ENCODE data around the gene CREB3L2. TPM values are rescaled to one million over a fixed set of nuclear protein-coding genes. Genes with fewer than 3 reads are reported as not detected.

CREB3L2 gene
- total RNA-seq, 1 experiment from 2014 or later: 60.6 TPM

DNA sequence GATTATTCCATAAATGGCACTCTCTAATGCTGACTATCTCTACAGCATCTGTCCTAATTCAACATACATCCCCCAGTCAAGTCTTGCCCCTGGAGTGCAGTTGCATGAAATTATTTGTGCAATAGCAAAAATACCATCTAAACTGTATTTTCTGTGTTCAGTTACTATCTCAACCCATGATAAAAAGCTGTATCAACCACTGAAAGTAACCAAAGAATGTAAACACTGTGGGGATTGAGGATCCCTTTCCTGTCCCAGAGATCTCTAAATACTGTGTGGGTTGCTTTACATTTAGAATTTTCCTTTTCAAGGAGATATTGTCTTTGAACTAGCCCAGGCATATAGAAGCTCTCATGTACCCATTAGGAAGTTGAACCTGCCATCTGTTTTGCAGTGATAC is 131.2 kb downstream of the CREB3L2 start:
- H3K4me3 Mint-ChIP-seq: no peak overlapping the region
- TF ChIP-seq, protein P1, sequence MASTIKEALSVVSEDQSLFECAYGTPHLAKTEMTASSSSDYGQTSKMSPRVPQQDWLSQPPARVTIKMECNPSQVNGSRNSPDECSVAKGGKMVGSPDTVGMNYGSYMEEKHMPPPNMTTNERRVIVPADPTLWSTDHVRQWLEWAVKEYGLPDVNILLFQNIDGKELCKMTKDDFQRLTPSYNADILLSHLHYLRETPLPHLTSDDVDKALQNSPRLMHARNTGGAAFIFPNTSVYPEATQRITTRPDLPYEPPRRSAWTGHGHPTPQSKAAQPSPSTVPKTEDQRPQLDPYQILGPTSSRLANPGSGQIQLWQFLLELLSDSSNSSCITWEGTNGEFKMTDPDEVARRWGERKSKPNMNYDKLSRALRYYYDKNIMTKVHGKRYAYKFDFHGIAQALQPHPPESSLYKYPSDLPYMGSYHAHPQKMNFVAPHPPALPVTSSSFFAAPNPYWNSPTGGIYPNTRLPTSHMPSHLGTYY (CRISPR knock-in tag; IDR thresholded peaks at IDR 0.05): no peak
- TF ChIP-seq, protein P2, sequence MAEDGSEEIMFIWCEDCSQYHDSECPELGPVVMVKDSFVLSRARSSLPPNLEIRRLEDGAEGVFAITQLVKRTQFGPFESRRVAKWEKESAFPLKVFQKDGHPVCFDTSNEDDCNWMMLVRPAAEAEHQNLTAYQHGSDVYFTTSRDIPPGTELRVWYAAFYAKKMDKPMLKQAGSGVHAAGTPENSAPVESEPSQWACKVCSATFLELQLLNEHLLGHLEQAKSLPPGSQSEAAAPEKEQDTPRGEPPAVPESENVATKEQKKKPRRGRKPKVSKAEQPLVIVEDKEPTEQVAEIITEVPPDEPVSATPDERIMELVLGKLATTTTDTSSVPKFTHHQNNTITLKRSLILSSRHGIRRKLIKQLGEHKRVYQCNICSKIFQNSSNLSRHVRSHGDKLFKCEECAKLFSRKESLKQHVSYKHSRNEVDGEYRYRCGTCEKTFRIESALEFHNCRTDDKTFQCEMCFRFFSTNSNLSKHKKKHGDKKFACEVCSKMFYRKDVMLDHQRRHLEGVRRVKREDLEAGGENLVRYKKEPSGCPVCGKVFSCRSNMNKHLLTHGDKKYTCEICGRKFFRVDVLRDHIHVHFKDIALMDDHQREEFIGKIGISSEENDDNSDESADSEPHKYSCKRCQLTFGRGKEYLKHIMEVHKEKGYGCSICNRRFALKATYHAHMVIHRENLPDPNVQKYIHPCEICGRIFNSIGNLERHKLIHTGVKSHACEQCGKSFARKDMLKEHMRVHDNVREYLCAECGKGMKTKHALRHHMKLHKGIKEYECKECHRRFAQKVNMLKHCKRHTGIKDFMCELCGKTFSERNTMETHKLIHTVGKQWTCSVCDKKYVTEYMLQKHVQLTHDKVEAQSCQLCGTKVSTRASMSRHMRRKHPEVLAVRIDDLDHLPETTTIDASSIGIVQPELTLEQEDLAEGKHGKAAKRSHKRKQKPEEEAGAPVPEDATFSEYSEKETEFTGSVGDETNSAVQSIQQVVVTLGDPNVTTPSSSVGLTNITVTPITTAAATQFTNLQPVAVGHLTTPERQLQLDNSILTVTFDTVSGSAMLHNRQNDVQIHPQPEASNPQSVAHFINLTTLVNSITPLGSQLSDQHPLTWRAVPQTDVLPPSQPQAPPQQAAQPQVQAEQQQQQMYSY (CRISPR knock-in tag; IDR thresholded peaks at IDR 0.05): no peak
- no peak for TF ChIP-seq OVOL2 (CRISPR knock-in tag; IDR thresholded peaks at IDR 0.05; ENCODE audit: borderline replicate concordance)
- no peak for TF ChIP-seq ZNF219 (CRISPR knock-in tag; IDR thresholded peaks at IDR 0.05; ENCODE audit: borderline replicate concordance)
- TF ChIP-seq, protein P3, sequence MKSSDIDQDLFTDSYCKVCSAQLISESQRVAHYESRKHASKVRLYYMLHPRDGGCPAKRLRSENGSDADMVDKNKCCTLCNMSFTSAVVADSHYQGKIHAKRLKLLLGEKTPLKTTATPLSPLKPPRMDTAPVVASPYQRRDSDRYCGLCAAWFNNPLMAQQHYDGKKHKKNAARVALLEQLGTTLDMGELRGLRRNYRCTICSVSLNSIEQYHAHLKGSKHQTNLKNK (CRISPR knock-in tag; IDR thresholded peaks at IDR 0.05): no peak
- TF ChIP-seq FOXJ3 (CRISPR knock-in tag; IDR thresholded peaks at IDR 0.05; ENCODE audit: borderline replicate concordance): no peak
- no peak for TF ChIP-seq ZNF232 (CRISPR knock-in tag; IDR thresholded peaks at IDR 0.05)
- no peak for TF ChIP-seq NFE2L1 (CRISPR knock-in tag; IDR thresholded peaks at IDR 0.05)
- TF ChIP-seq, protein P4, sequence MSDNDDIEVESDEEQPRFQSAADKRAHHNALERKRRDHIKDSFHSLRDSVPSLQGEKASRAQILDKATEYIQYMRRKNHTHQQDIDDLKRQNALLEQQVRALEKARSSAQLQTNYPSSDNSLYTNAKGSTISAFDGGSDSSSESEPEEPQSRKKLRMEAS (CRISPR knock-in tag; IDR thresholded peaks at IDR 0.05): no peak
- TF ChIP-seq, protein P5, sequence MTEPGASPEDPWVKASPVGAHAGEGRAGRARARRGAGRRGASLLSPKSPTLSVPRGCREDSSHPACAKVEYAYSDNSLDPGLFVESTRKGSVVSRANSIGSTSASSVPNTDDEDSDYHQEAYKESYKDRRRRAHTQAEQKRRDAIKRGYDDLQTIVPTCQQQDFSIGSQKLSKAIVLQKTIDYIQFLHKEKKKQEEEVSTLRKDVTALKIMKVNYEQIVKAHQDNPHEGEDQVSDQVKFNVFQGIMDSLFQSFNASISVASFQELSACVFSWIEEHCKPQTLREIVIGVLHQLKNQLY (CRISPR knock-in tag; IDR thresholded peaks at IDR 0.05): no peak
- TF ChIP-seq SMAD4 (CRISPR knock-in tag; IDR thresholded peaks at IDR 0.05): no peak
- H3K27ac Mint-ChIP-seq: no peak overlapping the region
- ATAC-seq (no peak), DNase-seq (ENCODE audit: low spot score) (no peak)
- H3K36me3 Mint-ChIP-seq: peaks cover 40% of the 10 kb centered on the region
- ChIA-PET CTCF (interaction anchor here (0.8 to 1.4 kb wide), 2 partner anchors 8 to 244 kb away, joined by 3 to 4 read pairs; no protein-coding TSS in a partner anchor), POLR2A (interaction anchor here (0.6 kb wide), 1 partner anchor 188 kb away, joined by 6 read pairs; no protein-coding TSS in a partner anchor)
- no peaks in the 10 kb centered on the region for H3K27me3 Mint-ChIP-seq (ENCODE audit: low read depth)
- peaks cover 15% of the 10 kb centered on the region for H3K9me3 Mint-ChIP-seq
- H3K4me1 Mint-ChIP-seq: peaks cover 19% of the 10 kb centered on the region

DNA sequence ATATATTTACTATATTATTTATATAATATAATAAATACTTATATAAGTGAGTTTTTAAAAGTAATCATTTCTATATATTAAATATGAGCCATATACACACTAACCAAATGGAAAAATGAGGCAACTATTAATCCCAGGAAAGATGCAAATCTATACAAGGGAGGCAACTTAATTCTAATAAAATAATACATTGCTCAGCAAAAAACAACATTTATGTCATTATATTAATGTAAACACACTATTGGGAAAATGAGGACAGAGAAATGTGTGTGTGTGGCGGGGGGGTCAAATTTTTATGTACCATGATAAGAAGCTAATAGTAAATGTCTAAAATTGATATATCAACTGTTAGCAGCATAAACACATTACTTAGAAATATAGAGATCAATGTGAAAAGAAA is 131.8 kb downstream of the CREB3L2 start:
- DNase-seq (ENCODE audit: low spot score) (no peak), ATAC-seq (no peak)
- Mint-ChIP-seq H3K4me3 (no peak overlapping the region), H3K4me1 (peaks cover 13% of the 10 kb centered on the region), H3K27me3 (ENCODE audit: low read depth) (no peaks in the 10 kb centered on the region), H3K27ac (no peak overlapping the region), H3K36me3 (peaks cover 41% of the 10 kb centered on the region), H3K9me3 (peaks cover 15% of the 10 kb centered on the region)
- CTCF ChIA-PET: interaction anchor here (0.8 to 1.4 kb wide), 2 partner anchors 9 to 244 kb away, joined by 3 to 4 read pairs; no protein-coding TSS in a partner anchor
- POLR2A ChIA-PET: no interaction called here
- TF ChIP-seq, protein P6, sequence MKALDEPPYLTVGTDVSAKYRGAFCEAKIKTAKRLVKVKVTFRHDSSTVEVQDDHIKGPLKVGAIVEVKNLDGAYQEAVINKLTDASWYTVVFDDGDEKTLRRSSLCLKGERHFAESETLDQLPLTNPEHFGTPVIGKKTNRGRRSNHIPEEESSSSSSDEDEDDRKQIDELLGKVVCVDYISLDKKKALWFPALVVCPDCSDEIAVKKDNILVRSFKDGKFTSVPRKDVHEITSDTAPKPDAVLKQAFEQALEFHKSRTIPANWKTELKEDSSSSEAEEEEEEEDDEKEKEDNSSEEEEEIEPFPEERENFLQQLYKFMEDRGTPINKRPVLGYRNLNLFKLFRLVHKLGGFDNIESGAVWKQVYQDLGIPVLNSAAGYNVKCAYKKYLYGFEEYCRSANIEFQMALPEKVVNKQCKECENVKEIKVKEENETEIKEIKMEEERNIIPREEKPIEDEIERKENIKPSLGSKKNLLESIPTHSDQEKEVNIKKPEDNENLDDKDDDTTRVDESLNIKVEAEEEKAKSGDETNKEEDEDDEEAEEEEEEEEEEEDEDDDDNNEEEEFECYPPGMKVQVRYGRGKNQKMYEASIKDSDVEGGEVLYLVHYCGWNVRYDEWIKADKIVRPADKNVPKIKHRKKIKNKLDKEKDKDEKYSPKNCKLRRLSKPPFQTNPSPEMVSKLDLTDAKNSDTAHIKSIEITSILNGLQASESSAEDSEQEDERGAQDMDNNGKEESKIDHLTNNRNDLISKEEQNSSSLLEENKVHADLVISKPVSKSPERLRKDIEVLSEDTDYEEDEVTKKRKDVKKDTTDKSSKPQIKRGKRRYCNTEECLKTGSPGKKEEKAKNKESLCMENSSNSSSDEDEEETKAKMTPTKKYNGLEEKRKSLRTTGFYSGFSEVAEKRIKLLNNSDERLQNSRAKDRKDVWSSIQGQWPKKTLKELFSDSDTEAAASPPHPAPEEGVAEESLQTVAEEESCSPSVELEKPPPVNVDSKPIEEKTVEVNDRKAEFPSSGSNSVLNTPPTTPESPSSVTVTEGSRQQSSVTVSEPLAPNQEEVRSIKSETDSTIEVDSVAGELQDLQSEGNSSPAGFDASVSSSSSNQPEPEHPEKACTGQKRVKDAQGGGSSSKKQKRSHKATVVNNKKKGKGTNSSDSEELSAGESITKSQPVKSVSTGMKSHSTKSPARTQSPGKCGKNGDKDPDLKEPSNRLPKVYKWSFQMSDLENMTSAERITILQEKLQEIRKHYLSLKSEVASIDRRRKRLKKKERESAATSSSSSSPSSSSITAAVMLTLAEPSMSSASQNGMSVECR (CRISPR knock-in tag; IDR thresholded peaks at IDR 0.05; ENCODE audit: borderline replicate concordance): no peak
- TF ChIP-seq ZNF317 (CRISPR knock-in tag; IDR thresholded peaks at IDR 0.05; ENCODE audit: borderline replicate concordance, low read depth): no peak
- TF ChIP-seq, protein P1 (CRISPR knock-in tag; IDR thresholded peaks at IDR 0.05): no peak
- TF ChIP-seq, protein P7, sequence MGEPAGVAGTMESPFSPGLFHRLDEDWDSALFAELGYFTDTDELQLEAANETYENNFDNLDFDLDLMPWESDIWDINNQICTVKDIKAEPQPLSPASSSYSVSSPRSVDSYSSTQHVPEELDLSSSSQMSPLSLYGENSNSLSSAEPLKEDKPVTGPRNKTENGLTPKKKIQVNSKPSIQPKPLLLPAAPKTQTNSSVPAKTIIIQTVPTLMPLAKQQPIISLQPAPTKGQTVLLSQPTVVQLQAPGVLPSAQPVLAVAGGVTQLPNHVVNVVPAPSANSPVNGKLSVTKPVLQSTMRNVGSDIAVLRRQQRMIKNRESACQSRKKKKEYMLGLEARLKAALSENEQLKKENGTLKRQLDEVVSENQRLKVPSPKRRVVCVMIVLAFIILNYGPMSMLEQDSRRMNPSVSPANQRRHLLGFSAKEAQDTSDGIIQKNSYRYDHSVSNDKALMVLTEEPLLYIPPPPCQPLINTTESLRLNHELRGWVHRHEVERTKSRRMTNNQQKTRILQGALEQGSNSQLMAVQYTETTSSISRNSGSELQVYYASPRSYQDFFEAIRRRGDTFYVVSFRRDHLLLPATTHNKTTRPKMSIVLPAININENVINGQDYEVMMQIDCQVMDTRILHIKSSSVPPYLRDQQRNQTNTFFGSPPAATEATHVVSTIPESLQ (CRISPR knock-in tag; IDR thresholded peaks at IDR 0.05): no peak
- TF ChIP-seq, protein P8, sequence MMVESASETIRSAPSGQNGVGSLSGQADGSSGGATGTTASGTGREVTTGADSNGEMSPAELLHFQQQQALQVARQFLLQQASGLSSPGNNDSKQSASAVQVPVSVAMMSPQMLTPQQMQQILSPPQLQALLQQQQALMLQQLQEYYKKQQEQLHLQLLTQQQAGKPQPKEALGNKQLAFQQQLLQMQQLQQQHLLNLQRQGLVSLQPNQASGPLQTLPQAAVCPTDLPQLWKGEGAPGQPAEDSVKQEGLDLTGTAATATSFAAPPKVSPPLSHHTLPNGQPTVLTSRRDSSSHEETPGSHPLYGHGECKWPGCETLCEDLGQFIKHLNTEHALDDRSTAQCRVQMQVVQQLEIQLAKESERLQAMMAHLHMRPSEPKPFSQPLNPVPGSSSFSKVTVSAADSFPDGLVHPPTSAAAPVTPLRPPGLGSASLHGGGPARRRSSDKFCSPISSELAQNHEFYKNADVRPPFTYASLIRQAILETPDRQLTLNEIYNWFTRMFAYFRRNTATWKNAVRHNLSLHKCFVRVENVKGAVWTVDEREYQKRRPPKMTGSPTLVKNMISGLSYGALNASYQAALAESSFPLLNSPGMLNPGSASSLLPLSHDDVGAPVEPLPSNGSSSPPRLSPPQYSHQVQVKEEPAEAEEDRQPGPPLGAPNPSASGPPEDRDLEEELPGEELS (CRISPR knock-in tag; IDR thresholded peaks at IDR 0.05): no peak
- TF ChIP-seq, protein P9, sequence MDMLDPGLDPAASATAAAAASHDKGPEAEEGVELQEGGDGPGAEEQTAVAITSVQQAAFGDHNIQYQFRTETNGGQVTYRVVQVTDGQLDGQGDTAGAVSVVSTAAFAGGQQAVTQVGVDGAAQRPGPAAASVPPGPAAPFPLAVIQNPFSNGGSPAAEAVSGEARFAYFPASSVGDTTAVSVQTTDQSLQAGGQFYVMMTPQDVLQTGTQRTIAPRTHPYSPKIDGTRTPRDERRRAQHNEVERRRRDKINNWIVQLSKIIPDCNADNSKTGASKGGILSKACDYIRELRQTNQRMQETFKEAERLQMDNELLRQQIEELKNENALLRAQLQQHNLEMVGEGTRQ (CRISPR knock-in tag; IDR thresholded peaks at IDR 0.05): no peak
